ENCODE data around the gene TBCCD1.

DNA sequence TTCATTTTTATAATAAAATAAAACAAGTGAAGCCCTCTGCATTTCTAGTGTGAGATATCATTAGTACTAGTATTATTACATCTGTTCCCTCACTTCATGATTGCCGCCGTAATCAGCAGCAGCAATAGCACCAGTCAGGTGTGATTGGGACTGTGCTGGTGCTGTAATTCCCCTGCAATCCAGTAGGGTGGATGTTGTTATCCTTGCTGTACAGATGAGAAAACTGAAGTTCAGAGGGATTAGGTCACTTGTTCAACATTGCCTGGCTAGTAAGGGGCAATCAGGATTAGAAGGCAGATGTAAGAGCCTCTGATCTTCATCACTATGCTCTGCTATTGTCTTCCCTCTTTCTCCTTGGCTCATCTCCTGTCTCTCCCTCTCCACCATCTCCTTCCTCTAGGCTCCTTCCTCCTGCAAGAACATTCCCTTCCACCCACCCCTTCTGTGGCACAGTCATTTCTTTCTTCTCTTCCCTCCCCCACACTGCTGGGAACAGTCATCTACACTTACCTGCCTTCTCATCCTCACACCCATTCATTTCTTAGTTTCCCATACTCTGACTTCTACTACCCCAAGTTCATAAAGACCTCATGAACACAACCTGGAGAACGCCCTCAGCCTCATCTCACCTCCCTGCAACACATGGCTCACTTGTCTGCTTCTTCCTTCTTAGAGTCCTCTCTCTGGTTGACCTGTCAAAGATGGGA is 52.7 kb downstream of the TBCCD1 start:
- no peak for TF ChIP-seq SIN3A (IDR thresholded peaks at IDR 0.05; ENCODE audit: borderline replicate concordance, insufficient read depth, low read length)
- no peak for TF ChIP-seq POLR2AphosphoS5 (IDR thresholded peaks at IDR 0.05; ENCODE audit: low read depth, low read length)
- TF ChIP-seq, protein P1, sequence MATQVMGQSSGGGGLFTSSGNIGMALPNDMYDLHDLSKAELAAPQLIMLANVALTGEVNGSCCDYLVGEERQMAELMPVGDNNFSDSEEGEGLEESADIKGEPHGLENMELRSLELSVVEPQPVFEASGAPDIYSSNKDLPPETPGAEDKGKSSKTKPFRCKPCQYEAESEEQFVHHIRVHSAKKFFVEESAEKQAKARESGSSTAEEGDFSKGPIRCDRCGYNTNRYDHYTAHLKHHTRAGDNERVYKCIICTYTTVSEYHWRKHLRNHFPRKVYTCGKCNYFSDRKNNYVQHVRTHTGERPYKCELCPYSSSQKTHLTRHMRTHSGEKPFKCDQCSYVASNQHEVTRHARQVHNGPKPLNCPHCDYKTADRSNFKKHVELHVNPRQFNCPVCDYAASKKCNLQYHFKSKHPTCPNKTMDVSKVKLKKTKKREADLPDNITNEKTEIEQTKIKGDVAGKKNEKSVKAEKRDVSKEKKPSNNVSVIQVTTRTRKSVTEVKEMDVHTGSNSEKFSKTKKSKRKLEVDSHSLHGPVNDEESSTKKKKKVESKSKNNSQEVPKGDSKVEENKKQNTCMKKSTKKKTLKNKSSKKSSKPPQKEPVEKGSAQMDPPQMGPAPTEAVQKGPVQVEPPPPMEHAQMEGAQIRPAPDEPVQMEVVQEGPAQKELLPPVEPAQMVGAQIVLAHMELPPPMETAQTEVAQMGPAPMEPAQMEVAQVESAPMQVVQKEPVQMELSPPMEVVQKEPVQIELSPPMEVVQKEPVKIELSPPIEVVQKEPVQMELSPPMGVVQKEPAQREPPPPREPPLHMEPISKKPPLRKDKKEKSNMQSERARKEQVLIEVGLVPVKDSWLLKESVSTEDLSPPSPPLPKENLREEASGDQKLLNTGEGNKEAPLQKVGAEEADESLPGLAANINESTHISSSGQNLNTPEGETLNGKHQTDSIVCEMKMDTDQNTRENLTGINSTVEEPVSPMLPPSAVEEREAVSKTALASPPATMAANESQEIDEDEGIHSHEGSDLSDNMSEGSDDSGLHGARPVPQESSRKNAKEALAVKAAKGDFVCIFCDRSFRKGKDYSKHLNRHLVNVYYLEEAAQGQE (IDR thresholded peaks at IDR 0.05; ENCODE audit: insufficient read depth in 1 of 2, low read depth in 2 of 2, low read length in 2 of 2), result no peak
- no peak for TF ChIP-seq TAF1 (IDR thresholded peaks at IDR 0.05; ENCODE audit: borderline replicate concordance, insufficient read depth, low read length)
- TF ChIP-seq FOXP2 (optimal IDR thresholded peaks at IDR 0.05; ENCODE audit: borderline replicate concordance, extremely low read depth, extremely low read length, insufficient read depth), result no peak
